Fibroblast of lung (primary cell): ENCODE data around the gene PCDH9. TPM values are rescaled to one million over a fixed set of nuclear protein-coding genes. Genes with fewer than 3 reads are reported as not detected.

Experiments
- DNase-seq, 2 donors: peaks; one replicate each; pipeline versions ENCODE4 v3.0.0 to v3.0.0-alpha.2; 2010; ENCODE audit warnings: low read depth in 2 of 2
- H2AFZ ChIP-seq: 2 replicates; pipeline ENCODE4 v1.5.1; 2012; ENCODE audit warnings: low read length, control low read depth, inconsistent platforms
- H3K27ac ChIP-seq: 2 replicates; pipeline ENCODE4 v1.5.1; 2011; ENCODE audit warnings: low read length, control low read depth; ENCODE audit not compliant: insufficient read depth
- H3K27me3 ChIP-seq: 2 replicates; pipeline ENCODE4 v1.5.1; 2011; ENCODE audit warnings: mild to moderate bottlenecking, low read length; ENCODE audit not compliant: control insufficient read depth, insufficient read depth
- H3K36me3 ChIP-seq: 2 replicates; pipeline ENCODE4 v1.5.1; 2011; ENCODE audit warnings: low read length; ENCODE audit not compliant: control insufficient read depth, insufficient read depth
- H3K4me1 ChIP-seq: 2 replicates; pipeline ENCODE4 v1.5.1; 2011; ENCODE audit warnings: low read length; ENCODE audit not compliant: control insufficient read depth, insufficient read depth; ENCODE audit errors: extremely low read depth
- H3K4me2 ChIP-seq: 2 replicates; pipeline ENCODE4 v1.5.1; 2011; ENCODE audit warnings: low read length, control low read depth; ENCODE audit not compliant: insufficient read depth; ENCODE audit errors: extremely low read depth
- H3K4me3 ChIP-seq, 4 experiments: fragments of 200-600 bp in 1 of 4; sonication (generic) in 1 of 4; replicated peaks in 1 of 4; 2 replicates each; pipeline ENCODE4 v1.5.1; 2011 to 2016; ENCODE audit warnings: low read length in 4 of 4, low read depth in 3 of 4, mild to moderate bottlenecking in 3 of 4, control low read depth in 2 of 4, inconsistent platforms in 1 of 4, mixed read lengths in 1 of 4; ENCODE audit not compliant: insufficient read depth in 1 of 4; ENCODE audit errors: control extremely low read depth in 1 of 4
- H3K79me2 ChIP-seq: 2 replicates; pipeline ENCODE4 v1.5.1; 2012; ENCODE audit warnings: mild to moderate bottlenecking, low read length, inconsistent platforms; ENCODE audit not compliant: control insufficient read depth, insufficient read depth
- H3K9ac ChIP-seq: 2 replicates; pipeline ENCODE4 v1.5.1; 2011; ENCODE audit warnings: mild to moderate bottlenecking, low read length, control low read depth; ENCODE audit not compliant: insufficient read depth
- H3K9me3 ChIP-seq: 2 replicates; pipeline ENCODE4 v1.5.1; 2012; ENCODE audit warnings: low read depth, low read length; ENCODE audit not compliant: control insufficient read depth, insufficient read depth
- H4K20me1 ChIP-seq: 2 replicates; pipeline ENCODE4 v1.5.1; 2011; ENCODE audit warnings: low read length; ENCODE audit not compliant: control insufficient read depth, insufficient read depth; ENCODE audit errors: extremely low read depth
- CTCF ChIP-seq, 2 donors: IDR thresholded peaks in 1 of 2; conservative IDR thresholded peaks in 1 of 2; 1 replicate in 1 of 2; 2 replicates in 1 of 2; pipeline ENCODE4 v1.5.1; 2011 to 2012; ENCODE audit warnings: low read length in 2 of 2, control low read depth in 1 of 2, inconsistent platforms in 1 of 2, low read depth in 1 of 2, mild to moderate bottlenecking in 1 of 2
- EZH2 ChIP-seq: IDR thresholded peaks from 2 replicates; pipeline ENCODE4 v1.5.1; 2012; ENCODE audit warnings: low read length, control low read depth, mild to moderate bottlenecking; ENCODE audit errors: missing control alignments
- polyA plus RNA-seq, 2 donors: library from polyadenylated mRNA; depleted of rRNA in 1 of 2; stranded (reverse) in 1 of 2; unstranded in 1 of 2; fragments of >200 nt; gene quantifications; 2 replicates each; pipeline ENCODE4 v1.2.1, GENCODE V29; 2011 to 2012; ENCODE audit warnings: missing spikeins in 1 of 2
- total RNA-seq: library from RNA; depleted of rRNA; stranded (reverse); fragments of >200 nt; gene quantifications from 2 replicates; pipeline ENCODE4 v1.2.1, GENCODE V29; 2014

The PCDH9 gene
- total and polyA plus RNA-seq, 2 donors (not counting 1 experiment from before 2014, with no cell fraction given), result 0.50 to 0.67 TPM

GRCh38 chr13:66714795-66715194, 515.3 kb downstream of the PCDH9 start:
- Histone ChIP-seq H3K9me3 (no peaks in the 10 kb centered on the region), H4K20me1 (no peaks in the 10 kb centered on the region), H3K27ac (no peak overlapping the region), H3K36me3 (no peaks in the 10 kb centered on the region), H3K4me3 (no peak overlapping the region), H3K9ac (no peak overlapping the region), H2AFZ (no peak overlapping the region), H3K4me2 (no peak overlapping the region), H3K79me2 (no peaks in the 10 kb centered on the region), H3K27me3 (no peaks in the 10 kb centered on the region), H3K4me1 (no peaks in the 10 kb centered on the region)
- no peak for DNase-seq
- TF ChIP-seq CTCF (conservative IDR thresholded peaks at IDR 0.05 in 1 of 2, IDR thresholded peaks at IDR 0.05 in 1 of 2; ENCODE audit: low read depth in 1 of 2, low read length in 2 of 2) (peak in 1 of 2 donors; percentile 8), EZH2 (no peak)

GRCh38 chr13:66704110-66704509, 526.0 kb downstream of the PCDH9 start:
- Histone ChIP-seq H3K27me3 (no peaks in the 10 kb centered on the region), H3K9me3 (no peaks in the 10 kb centered on the region), H3K27ac (no peak overlapping the region), H3K9ac (no peak overlapping the region), H3K4me1 (no peaks in the 10 kb centered on the region), H3K36me3 (no peaks in the 10 kb centered on the region), H3K4me2 (no peak overlapping the region), H2AFZ (no peak overlapping the region), H3K4me3 (no peak overlapping the region), H4K20me1 (no peaks in the 10 kb centered on the region), H3K79me2 (no peaks in the 10 kb centered on the region)
- no peak for TF ChIP-seq CTCF (conservative IDR thresholded peaks at IDR 0.05 in 1 of 2, IDR thresholded peaks at IDR 0.05 in 1 of 2; ENCODE audit: low read depth in 1 of 2, low read length in 2 of 2)
- TF ChIP-seq EZH2, result no peak
- no peak for DNase-seq

DNA sequence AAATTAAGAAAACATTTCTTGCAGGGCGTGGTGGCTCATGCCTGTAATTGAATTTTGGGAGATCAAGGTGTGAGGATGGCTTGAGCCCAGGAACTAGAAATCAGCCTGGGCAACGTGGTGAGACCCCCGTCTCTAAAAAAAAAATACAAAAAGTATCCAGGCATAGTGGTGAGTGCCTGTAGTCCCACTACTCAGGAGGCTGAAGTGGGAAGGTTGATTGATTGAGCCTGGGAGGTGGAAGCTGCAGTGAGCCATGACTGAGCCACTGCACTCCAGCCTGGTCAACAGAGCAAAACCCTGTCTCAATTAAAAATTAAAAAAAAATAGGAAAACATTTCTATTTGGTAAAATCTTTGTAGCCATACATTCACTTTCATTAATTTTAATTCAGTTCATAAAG, 526.5 kb downstream of the PCDH9 start:
- no peaks in the 10 kb centered on the region for H3K79me2 ChIP-seq
- H3K9ac ChIP-seq, result no peak overlapping the region
- TF ChIP-seq CTCF (conservative IDR thresholded peaks at IDR 0.05 in 1 of 2, IDR thresholded peaks at IDR 0.05 in 1 of 2; ENCODE audit: low read depth in 1 of 2, low read length in 2 of 2) (no peak), EZH2 (no peak)
- no peak for DNase-seq
- H3K4me2 ChIP-seq, result no peak overlapping the region
- no peak overlapping the region for H3K27ac ChIP-seq
- no peak overlapping the region for H2AFZ ChIP-seq
- H3K4me1 ChIP-seq, result no peaks in the 10 kb centered on the region
- no peaks in the 10 kb centered on the region for H3K36me3 ChIP-seq
- no peaks in the 10 kb centered on the region for H3K27me3 ChIP-seq
- no peak overlapping the region for H3K4me3 ChIP-seq
- H3K9me3 ChIP-seq, result no peaks in the 10 kb centered on the region
- no peaks in the 10 kb centered on the region for H4K20me1 ChIP-seq
